ENCODE measurements around the gene PHRF1. TPM values are rescaled to one million over a fixed set of nuclear protein-coding genes. Genes with fewer than 3 reads are reported as not detected.

Gene PHRF1
- total and polyA plus RNA-seq, 4 donors, result 2.4 to 25.2 (median 18.8) TPM

DNA sequence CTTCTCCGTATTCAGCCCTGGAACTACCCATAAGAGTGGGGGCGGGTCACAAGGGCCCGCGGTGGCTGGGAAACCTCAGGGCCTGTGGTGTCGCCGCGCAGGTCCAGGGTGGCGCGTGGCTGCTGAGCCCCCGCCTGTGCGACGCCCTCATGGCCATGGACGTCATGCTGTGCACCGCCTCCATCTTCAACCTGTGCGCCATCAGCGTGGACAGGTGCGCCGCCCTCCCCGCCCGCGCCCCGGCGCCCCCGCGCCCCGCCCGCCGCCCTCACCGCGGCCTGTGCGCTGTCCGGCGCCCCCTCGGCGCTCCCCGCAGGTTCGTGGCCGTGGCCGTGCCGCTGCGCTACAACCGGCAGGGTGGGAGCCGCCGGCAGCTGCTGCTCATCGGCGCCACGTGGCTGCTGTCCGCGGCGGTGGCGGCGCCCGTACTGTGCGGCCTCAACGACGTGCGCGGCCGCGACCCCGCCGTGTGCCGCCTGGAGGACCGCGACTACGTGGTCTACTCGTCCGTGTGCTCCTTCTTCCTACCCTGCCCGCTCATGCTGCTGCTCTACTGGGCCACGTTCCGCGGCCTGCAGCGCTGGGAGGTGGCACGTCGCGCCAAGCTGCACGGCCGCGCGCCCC lies 63.2 kb downstream of the PHRF1 start:
- no peaks in the 10 kb centered on the region for H3K9me3 ChIP-seq (ENCODE audit: control insufficient read depth in 4 of 4, low read length in 3 of 4)
- H3K27ac ChIP-seq (ENCODE audit: low read depth in 1 of 2, low read length in 2 of 2), result no peak overlapping the region
- peaks cover 0 to 7% (median 2%) of the 10 kb centered on the region in 4 donors for H3K36me3 ChIP-seq (ENCODE audit: control insufficient read depth in 4 of 4, insufficient read depth in 3 of 4, low read depth in 1 of 4, low read length in 3 of 4)
- 49% methylated on average over 80 of the region's 80 CpGs for WGBS
- H3K4me1 ChIP-seq (ENCODE audit: control insufficient read depth in 4 of 4, insufficient read depth in 4 of 4, low read length in 3 of 4), result peaks cover 3 to 20% (median 7%) of the 10 kb centered on the region in 4 donors
- no peaks in the 10 kb centered on the region for H3K27me3 ChIP-seq (ENCODE audit: control insufficient read depth in 4 of 4, insufficient read depth in 4 of 4, low read length in 3 of 4)
- TF ChIP-seq, protein P1, sequence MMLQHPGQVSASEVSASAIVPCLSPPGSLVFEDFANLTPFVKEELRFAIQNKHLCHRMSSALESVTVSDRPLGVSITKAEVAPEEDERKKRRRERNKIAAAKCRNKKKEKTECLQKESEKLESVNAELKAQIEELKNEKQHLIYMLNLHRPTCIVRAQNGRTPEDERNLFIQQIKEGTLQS (IDR thresholded peaks at IDR 0.05), result no peak
- no peak for TF ChIP-seq GABPA (IDR thresholded peaks at IDR 0.05 in 1 of 2, conservative IDR thresholded peaks at IDR 0.05 in 1 of 2)
- no peak for TF ChIP-seq FOXA2 (IDR thresholded peaks at IDR 0.05)
- TF ChIP-seq, protein P2, sequence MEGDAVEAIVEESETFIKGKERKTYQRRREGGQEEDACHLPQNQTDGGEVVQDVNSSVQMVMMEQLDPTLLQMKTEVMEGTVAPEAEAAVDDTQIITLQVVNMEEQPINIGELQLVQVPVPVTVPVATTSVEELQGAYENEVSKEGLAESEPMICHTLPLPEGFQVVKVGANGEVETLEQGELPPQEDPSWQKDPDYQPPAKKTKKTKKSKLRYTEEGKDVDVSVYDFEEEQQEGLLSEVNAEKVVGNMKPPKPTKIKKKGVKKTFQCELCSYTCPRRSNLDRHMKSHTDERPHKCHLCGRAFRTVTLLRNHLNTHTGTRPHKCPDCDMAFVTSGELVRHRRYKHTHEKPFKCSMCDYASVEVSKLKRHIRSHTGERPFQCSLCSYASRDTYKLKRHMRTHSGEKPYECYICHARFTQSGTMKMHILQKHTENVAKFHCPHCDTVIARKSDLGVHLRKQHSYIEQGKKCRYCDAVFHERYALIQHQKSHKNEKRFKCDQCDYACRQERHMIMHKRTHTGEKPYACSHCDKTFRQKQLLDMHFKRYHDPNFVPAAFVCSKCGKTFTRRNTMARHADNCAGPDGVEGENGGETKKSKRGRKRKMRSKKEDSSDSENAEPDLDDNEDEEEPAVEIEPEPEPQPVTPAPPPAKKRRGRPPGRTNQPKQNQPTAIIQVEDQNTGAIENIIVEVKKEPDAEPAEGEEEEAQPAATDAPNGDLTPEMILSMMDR (IDR thresholded peaks at IDR 0.05; ENCODE audit: low read depth, low read length, missing input control), result no peak
- no peak for TF ChIP-seq HNF4A (conservative IDR thresholded peaks at IDR 0.05)
- TF ChIP-seq, protein P3, sequence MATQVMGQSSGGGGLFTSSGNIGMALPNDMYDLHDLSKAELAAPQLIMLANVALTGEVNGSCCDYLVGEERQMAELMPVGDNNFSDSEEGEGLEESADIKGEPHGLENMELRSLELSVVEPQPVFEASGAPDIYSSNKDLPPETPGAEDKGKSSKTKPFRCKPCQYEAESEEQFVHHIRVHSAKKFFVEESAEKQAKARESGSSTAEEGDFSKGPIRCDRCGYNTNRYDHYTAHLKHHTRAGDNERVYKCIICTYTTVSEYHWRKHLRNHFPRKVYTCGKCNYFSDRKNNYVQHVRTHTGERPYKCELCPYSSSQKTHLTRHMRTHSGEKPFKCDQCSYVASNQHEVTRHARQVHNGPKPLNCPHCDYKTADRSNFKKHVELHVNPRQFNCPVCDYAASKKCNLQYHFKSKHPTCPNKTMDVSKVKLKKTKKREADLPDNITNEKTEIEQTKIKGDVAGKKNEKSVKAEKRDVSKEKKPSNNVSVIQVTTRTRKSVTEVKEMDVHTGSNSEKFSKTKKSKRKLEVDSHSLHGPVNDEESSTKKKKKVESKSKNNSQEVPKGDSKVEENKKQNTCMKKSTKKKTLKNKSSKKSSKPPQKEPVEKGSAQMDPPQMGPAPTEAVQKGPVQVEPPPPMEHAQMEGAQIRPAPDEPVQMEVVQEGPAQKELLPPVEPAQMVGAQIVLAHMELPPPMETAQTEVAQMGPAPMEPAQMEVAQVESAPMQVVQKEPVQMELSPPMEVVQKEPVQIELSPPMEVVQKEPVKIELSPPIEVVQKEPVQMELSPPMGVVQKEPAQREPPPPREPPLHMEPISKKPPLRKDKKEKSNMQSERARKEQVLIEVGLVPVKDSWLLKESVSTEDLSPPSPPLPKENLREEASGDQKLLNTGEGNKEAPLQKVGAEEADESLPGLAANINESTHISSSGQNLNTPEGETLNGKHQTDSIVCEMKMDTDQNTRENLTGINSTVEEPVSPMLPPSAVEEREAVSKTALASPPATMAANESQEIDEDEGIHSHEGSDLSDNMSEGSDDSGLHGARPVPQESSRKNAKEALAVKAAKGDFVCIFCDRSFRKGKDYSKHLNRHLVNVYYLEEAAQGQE (IDR thresholded peaks at IDR 0.05), result no peak
- no peak for TF ChIP-seq SP1 (IDR thresholded peaks at IDR 0.05)
- TF ChIP-seq YY1 (IDR thresholded peaks at IDR 0.05), result no peak
- no peak for TF ChIP-seq NR2F2 (IDR thresholded peaks at IDR 0.05)
- TF ChIP-seq, protein P4, sequence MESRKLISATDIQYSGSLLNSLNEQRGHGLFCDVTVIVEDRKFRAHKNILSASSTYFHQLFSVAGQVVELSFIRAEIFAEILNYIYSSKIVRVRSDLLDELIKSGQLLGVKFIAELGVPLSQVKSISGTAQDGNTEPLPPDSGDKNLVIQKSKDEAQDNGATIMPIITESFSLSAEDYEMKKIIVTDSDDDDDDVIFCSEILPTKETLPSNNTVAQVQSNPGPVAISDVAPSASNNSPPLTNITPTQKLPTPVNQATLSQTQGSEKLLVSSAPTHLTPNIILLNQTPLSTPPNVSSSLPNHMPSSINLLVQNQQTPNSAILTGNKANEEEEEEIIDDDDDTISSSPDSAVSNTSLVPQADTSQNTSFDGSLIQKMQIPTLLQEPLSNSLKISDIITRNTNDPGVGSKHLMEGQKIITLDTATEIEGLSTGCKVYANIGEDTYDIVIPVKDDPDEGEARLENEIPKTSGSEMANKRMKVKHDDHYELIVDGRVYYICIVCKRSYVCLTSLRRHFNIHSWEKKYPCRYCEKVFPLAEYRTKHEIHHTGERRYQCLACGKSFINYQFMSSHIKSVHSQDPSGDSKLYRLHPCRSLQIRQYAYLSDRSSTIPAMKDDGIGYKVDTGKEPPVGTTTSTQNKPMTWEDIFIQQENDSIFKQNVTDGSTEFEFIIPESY (IDR thresholded peaks at IDR 0.05), result no peak
- TF ChIP-seq TAF1 (conservative IDR thresholded peaks at IDR 0.05), result no peak
- no peak for TF ChIP-seq FOXA1 (IDR thresholded peaks at IDR 0.05)
- TF ChIP-seq, protein P5, sequence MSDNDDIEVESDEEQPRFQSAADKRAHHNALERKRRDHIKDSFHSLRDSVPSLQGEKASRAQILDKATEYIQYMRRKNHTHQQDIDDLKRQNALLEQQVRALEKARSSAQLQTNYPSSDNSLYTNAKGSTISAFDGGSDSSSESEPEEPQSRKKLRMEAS (IDR thresholded peaks at IDR 0.05), result no peak
- no peak for TF ChIP-seq RXRA (IDR thresholded peaks at IDR 0.05)
- no peak for TF ChIP-seq RAD21 (IDR thresholded peaks at IDR 0.05)
- TF ChIP-seq EGR1 (IDR thresholded peaks at IDR 0.05; ENCODE audit: low read depth in 2 of 2), result no peak
- TF ChIP-seq JUND (IDR thresholded peaks at IDR 0.05), result no peak
- DNase-seq (ENCODE audit: low spot score), result no peak
- no peak overlapping the region for H3K4me3 ChIP-seq (ENCODE audit: low read depth in 1 of 3, low read length in 3 of 3)
- H3K9ac ChIP-seq (ENCODE audit: low read depth in 1 of 2, low read length in 2 of 2), result no peak overlapping the region
